ENCODE measurements around the gene TCERG1.
A peak's percentile ranks its signal among the peaks of the same experiment; 100 is the strongest.

The TCERG1 gene

GRCh38 chr5:146533882-146534281 is 86.7 kb downstream of the TCERG1 start:
- no peak overlapping the region for H3K27ac ChIP-seq
- TF ChIP-seq CTCF (conservative IDR thresholded peaks at IDR 0.05), result no peak
- TF ChIP-seq ZFX (IDR thresholded peaks at IDR 0.05), result no peak

GRCh38 chr5:146538432-146538831 is 91.3 kb downstream of the TCERG1 start:
- no peak overlapping the region for H3K27ac ChIP-seq
- TF ChIP-seq ZFX (IDR thresholded peaks at IDR 0.05), result no peak
- no peak for TF ChIP-seq CTCF (conservative IDR thresholded peaks at IDR 0.05)

- TF ChIP-seq ZFX (IDR thresholded peaks at IDR 0.05), result no peak
- TF ChIP-seq CTCF (conservative IDR thresholded peaks at IDR 0.05), result no peak
- no peak overlapping the region for H3K27ac ChIP-seq
Observed at GRCh38 chr5:146539973-146540372, 92.8 kb downstream of the TCERG1 start.

GRCh38 chr5:146540414-146540813 is 93.3 kb downstream of the TCERG1 start:
- TF ChIP-seq ZFX (IDR thresholded peaks at IDR 0.05) (no peak), CTCF (conservative IDR thresholded peaks at IDR 0.05) (no peak)
- H3K27ac ChIP-seq, result no peak overlapping the region

- TF ChIP-seq CTCF (conservative IDR thresholded peaks at IDR 0.05) (peak; percentile 94), ZFX (IDR thresholded peaks at IDR 0.05) (no peak)
- no peak overlapping the region for H3K27ac ChIP-seq
Observed at GRCh38 chr5:146541958-146542849, 95.1 kb downstream of the TCERG1 start.

- TF ChIP-seq ZFX (IDR thresholded peaks at IDR 0.05) (no peak), CTCF (conservative IDR thresholded peaks at IDR 0.05) (no peak)
- no peak overlapping the region for H3K27ac ChIP-seq
Observed at GRCh38 chr5:146544232-146544631, 97.1 kb downstream of the TCERG1 start.

GRCh38 chr5:146548781-146549449 is 101.8 kb downstream of the TCERG1 start:
- TF ChIP-seq ZFX (IDR thresholded peaks at IDR 0.05), result no peak
- TF ChIP-seq CTCF (conservative IDR thresholded peaks at IDR 0.05), result no peak
- no peak overlapping the region for H3K27ac ChIP-seq
